ENCODE results near the gene FBXO27. TPM values are rescaled to one million over a fixed set of nuclear protein-coding genes. Genes with fewer than 3 reads are reported as not detected.

FBXO27 gene, protein sequence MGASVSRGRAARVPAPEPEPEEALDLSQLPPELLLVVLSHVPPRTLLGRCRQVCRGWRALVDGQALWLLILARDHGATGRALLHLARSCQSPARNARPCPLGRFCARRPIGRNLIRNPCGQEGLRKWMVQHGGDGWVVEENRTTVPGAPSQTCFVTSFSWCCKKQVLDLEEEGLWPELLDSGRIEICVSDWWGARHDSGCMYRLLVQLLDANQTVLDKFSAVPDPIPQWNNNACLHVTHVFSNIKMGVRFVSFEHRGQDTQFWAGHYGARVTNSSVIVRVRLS
- total RNA-seq (2021) = 0.33 and 0.45 TPM in 2 replicates
- not detected for Bru-seq, nascent RNA
- BruChase-seq, experiment 1, labeled RNA remaining after a 2-hour chase = not detected
- BruChase-seq, experiment 2, labeled RNA remaining after a 6-hour chase = percentile 8 among the genes with signal in this experiment
- long read RNA-seq = 0 reads

DNA sequence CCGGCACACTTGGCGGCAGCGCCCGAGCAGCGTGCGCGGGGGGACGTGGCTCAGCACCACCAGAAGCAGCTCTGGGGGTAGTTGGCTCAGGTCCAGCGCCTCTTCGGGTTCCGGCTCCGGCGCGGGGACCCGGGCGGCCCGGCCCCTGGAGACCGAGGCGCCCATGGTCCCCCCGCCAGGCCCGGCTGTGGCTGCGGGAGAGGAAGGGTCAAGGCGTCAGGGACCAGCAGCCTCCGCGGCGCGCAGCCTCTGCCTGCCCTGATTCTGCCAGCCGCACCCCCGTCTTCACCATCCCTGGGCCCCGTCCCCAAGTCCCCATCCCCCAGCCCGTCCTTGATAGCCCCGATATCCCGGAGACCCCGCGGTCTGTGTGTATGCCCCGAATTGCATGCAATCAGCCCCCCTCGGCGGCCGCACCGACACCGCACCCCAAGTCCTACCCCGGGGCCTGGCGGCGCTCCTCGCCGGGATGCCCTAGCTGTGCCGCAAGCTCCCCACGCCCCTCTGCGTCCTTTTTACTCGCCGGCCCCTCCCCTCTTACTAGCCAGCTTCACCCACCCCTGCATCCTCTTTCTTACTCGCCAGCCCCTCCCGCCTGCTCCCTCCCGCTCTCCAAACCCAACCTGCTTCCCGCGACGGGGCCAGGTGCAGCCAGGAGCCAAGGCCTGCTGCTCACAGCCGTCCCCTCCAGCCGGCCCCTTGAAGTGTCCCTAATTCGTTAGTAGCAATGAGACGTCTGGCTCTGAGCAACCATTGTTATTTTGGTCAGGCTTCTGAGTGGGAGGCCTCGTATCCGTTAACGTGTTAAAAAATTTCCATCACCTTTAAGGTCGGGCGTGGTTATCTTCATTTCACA lies at the start of gene FBXO27:
Gene FBXO27, minus strand, starts transcription at position 487 of the 856 bp plus-strand sequence. Its CDS starts 322 bp downstream, at position 165.
- intact Hi-C loops (cut with micrococcal nuclease; ENCODE audit: unreplicated experiment) = no loop called here
- no peak within 1 kb of the TSS for H3K27ac ChIP-seq (ENCODE audit: low read depth, low read length, poor library complexity, severe bottlenecking)
- H3K4me1 ChIP-seq (ENCODE audit: insufficient read depth, low read length, poor library complexity, severe bottlenecking) = peaks cover 14% of the 10 kb centered on the region
- DNase-seq (ENCODE audit: low spot score) = no peak
- H3K27me3 ChIP-seq (replicated peaks; ENCODE audit: insufficient read depth, low read depth, low read length, poor library complexity) = no peaks in the 10 kb centered on the region
- ChIA-PET CTCF (no interaction called here), POLR2A (ENCODE audit: low non-redundant PET) (interaction anchor here (0.6 kb wide), 1 partner anchor 16 kb away, joined by 3 read pairs; no protein-coding TSS in a partner anchor)
- peak within 1 kb of the TSS; percentile 60 for H3K4me3 ChIP-seq (ENCODE audit: low read depth, low read length, poor library complexity, severe bottlenecking)
- no TSS peak for BruUV-seq (replicated peaks)
- TF ChIP-seq CTCF (conservative IDR thresholded peaks at IDR 0.05; ENCODE audit: low read depth, low read length) (no peak), EZH2 (IDR thresholded peaks at IDR 0.05; ENCODE audit: borderline replicate concordance, low read depth, low read length, poor library complexity, severe bottlenecking) (no peak)
- no peaks in the 10 kb centered on the region for H3K36me3 ChIP-seq (ENCODE audit: insufficient read depth, low read length, poor library complexity, severe bottlenecking)
- H3K9me3 ChIP-seq (ENCODE audit: low read depth, low read length, poor library complexity, severe bottlenecking) = no peaks in the 10 kb centered on the region

- DNase-seq (ENCODE audit: low spot score) = no peak
- H3K36me3 ChIP-seq (ENCODE audit: insufficient read depth, low read length, poor library complexity, severe bottlenecking) = no peaks in the 10 kb centered on the region
- no TSS peak for BruUV-seq (replicated peaks)
- peaks cover 40% of the 10 kb centered on the region for H3K27me3 ChIP-seq (replicated peaks; ENCODE audit: insufficient read depth, low read depth, low read length, poor library complexity)
- H3K9me3 ChIP-seq (ENCODE audit: low read depth, low read length, poor library complexity, severe bottlenecking) = no peaks in the 10 kb centered on the region
- ChIA-PET POLR2A (ENCODE audit: low non-redundant PET) (no interaction called here), CTCF (no interaction called here)
- intact Hi-C loops (cut with micrococcal nuclease; ENCODE audit: unreplicated experiment) = no loop called here
- TF ChIP-seq EZH2 (IDR thresholded peaks at IDR 0.05; ENCODE audit: borderline replicate concordance, low read depth, low read length, poor library complexity, severe bottlenecking) (no peak), CTCF (conservative IDR thresholded peaks at IDR 0.05; ENCODE audit: low read depth, low read length) (no peak)
- H3K27ac ChIP-seq (ENCODE audit: low read depth, low read length, poor library complexity, severe bottlenecking) = no peak overlapping the region
- no peaks in the 10 kb centered on the region for H3K4me1 ChIP-seq (ENCODE audit: insufficient read depth, low read length, poor library complexity, severe bottlenecking)
- H3K4me3 ChIP-seq (ENCODE audit: low read depth, low read length, poor library complexity, severe bottlenecking) = no peak overlapping the region
Observed at GRCh38 chr19:39080431-39080830, 48.1 kb upstream of the FBXO27 start.

DNA sequence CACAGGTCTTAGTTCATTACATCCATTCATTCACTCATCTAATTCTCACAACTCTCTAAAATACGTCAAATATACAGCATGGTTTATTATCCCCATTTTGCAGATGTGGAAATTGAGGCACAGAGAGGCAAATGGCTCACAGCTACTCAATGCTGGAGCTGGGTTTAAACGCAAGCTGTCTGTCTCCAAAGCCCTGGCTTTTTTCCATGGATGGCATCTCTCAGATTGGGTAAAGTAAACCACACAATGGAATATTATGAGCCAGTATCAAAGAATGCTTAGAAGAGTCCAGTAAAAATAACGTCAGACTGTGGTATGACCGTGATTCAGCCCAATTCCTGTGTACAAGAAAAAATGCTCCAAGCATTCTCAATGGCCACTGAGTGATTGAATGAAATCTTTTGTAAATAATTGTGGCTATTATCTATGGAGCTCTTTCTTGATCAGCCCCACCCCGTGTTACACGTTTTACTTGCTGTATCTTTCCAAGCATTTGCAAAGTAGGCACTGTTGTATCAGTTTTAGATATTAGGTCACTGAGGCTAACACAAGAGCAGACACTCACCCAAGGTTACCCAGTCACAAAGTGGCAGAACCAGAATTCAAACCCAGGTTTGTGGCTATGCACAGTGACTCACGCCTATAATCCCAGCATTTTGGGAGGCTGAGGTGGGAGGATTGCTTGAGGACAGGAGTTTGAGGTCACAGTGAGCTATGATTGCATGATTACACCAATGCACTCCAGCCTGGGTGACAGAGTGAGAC lies 46.3 kb upstream of the FBXO27 start:
- no peak for DNase-seq (ENCODE audit: low spot score)
- H3K27ac ChIP-seq (ENCODE audit: low read depth, low read length, poor library complexity, severe bottlenecking) = no peak overlapping the region
- no peaks in the 10 kb centered on the region for H3K4me1 ChIP-seq (ENCODE audit: insufficient read depth, low read length, poor library complexity, severe bottlenecking)
- intact Hi-C loops (cut with micrococcal nuclease; ENCODE audit: unreplicated experiment) = no loop called here
- BruUV-seq (replicated peaks) = no TSS peak
- peaks cover 23% of the 10 kb centered on the region for H3K27me3 ChIP-seq (replicated peaks; ENCODE audit: insufficient read depth, low read depth, low read length, poor library complexity)
- H3K36me3 ChIP-seq (ENCODE audit: insufficient read depth, low read length, poor library complexity, severe bottlenecking) = no peaks in the 10 kb centered on the region
- H3K9me3 ChIP-seq (ENCODE audit: low read depth, low read length, poor library complexity, severe bottlenecking) = no peaks in the 10 kb centered on the region
- TF ChIP-seq CTCF (conservative IDR thresholded peaks at IDR 0.05; ENCODE audit: low read depth, low read length) = no peak
- no peak for TF ChIP-seq EZH2 (IDR thresholded peaks at IDR 0.05; ENCODE audit: borderline replicate concordance, low read depth, low read length, poor library complexity, severe bottlenecking)
- no peak overlapping the region for H3K4me3 ChIP-seq (ENCODE audit: low read depth, low read length, poor library complexity, severe bottlenecking)
- ChIA-PET POLR2A (ENCODE audit: low non-redundant PET) (no interaction called here), CTCF (no interaction called here)
